Measurements from ENCODE around the gene RHBDF2. TPM values are rescaled to one million over a fixed set of nuclear protein-coding genes. Genes with fewer than 3 reads are reported as not detected.

The RHBDF2 gene
- total RNA-seq, 2 donors from 2014 or later: 91.6 to 153 TPM

- Histone ChIP-seq H3K4me3 (no peak overlapping the region), H3K36me3 (no peaks in the 10 kb centered on the region), H3K27ac (no peak overlapping the region), H3K4me1 (ENCODE audit: control insufficient read depth in 1 of 2, low read depth in 2 of 2) (no peaks in the 10 kb centered on the region), H3K27me3 (replicated peaks; ENCODE audit: insufficient read depth) (no peaks in the 10 kb centered on the region), H3K9me3 (no peaks in the 10 kb centered on the region)
- ATAC-seq (ENCODE audit: insufficient number of reproducible peaks, low FRiP score, low read depth): no peak
- TF ChIP-seq, protein P1, sequence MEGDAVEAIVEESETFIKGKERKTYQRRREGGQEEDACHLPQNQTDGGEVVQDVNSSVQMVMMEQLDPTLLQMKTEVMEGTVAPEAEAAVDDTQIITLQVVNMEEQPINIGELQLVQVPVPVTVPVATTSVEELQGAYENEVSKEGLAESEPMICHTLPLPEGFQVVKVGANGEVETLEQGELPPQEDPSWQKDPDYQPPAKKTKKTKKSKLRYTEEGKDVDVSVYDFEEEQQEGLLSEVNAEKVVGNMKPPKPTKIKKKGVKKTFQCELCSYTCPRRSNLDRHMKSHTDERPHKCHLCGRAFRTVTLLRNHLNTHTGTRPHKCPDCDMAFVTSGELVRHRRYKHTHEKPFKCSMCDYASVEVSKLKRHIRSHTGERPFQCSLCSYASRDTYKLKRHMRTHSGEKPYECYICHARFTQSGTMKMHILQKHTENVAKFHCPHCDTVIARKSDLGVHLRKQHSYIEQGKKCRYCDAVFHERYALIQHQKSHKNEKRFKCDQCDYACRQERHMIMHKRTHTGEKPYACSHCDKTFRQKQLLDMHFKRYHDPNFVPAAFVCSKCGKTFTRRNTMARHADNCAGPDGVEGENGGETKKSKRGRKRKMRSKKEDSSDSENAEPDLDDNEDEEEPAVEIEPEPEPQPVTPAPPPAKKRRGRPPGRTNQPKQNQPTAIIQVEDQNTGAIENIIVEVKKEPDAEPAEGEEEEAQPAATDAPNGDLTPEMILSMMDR (IDR thresholded peaks at IDR 0.05): no peak
- DNase-seq (ENCODE audit: low spot score): no peak
Observed at GRCh38 chr17:76478730-76479514, 22.3 kb downstream of the RHBDF2 start.

DNA sequence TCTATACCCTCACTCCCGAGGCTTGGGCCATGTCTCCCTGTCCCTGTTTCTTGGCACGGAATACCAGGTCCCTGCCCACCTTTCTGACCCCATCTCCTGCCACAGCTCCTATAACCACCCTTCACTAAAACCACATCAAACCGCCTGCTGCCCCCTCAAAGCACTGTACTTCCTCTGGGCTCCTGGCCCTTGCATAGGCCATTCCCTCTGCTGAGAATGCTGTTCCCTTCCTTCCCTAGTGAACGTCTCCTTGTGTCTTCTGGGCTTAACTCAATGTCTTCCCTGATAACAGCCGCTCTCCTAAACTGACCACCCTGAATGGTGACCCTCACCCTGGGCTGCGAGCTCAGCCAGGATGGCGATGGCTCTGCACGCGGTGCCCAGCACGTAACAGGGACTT is 23.1 kb downstream of the RHBDF2 start:
- no peaks in the 10 kb centered on the region for H3K4me1 ChIP-seq (ENCODE audit: control insufficient read depth in 1 of 2, low read depth in 2 of 2)
- no peaks in the 10 kb centered on the region for H3K27me3 ChIP-seq (replicated peaks; ENCODE audit: insufficient read depth)
- H3K9me3 ChIP-seq: no peaks in the 10 kb centered on the region
- DNase-seq (ENCODE audit: low spot score) (no peak), ATAC-seq (ENCODE audit: insufficient number of reproducible peaks, low FRiP score, low read depth) (no peak)
- H3K27ac ChIP-seq: no peak overlapping the region
- no peaks in the 10 kb centered on the region for H3K36me3 ChIP-seq
- no peak overlapping the region for H3K4me3 ChIP-seq
- TF ChIP-seq, protein P1 (IDR thresholded peaks at IDR 0.05): no peak

DNA sequence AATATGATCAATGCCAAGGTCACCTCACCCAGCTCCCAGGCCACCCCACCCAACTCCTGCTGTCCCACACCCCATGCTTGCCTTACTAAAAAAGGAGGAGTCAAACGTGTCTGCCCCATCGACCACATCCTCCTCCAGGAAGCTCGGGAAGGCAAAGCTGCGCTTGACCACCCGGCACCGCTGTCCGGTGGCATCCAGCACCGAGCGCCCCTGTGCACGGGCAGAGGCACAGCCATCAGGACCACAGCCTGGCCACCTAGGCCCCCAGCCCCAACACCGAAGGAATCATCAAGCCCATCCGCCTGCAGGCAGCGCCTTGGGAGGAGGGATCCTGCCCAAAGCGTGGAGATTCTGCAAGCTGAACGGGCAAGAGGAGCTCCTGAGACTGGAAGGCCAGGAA is 23.6 kb downstream of the RHBDF2 start:
- Histone ChIP-seq H3K4me3 (no peak overlapping the region), H3K27me3 (replicated peaks; ENCODE audit: insufficient read depth) (no peaks in the 10 kb centered on the region), H3K4me1 (ENCODE audit: control insufficient read depth in 1 of 2, low read depth in 2 of 2) (no peaks in the 10 kb centered on the region), H3K9me3 (no peaks in the 10 kb centered on the region), H3K36me3 (peaks cover 2% of the 10 kb centered on the region), H3K27ac (no peak overlapping the region)
- ATAC-seq (ENCODE audit: insufficient number of reproducible peaks, low FRiP score, low read depth) (no peak), DNase-seq (ENCODE audit: low spot score) (no peak)
- TF ChIP-seq, protein P1 (IDR thresholded peaks at IDR 0.05): no peak

- DNase-seq (ENCODE audit: low spot score) (no peak), ATAC-seq (ENCODE audit: insufficient number of reproducible peaks, low FRiP score, low read depth) (no peak)
- H3K27me3 ChIP-seq (replicated peaks; ENCODE audit: insufficient read depth): no peaks in the 10 kb centered on the region
- no peaks in the 10 kb centered on the region for H3K4me1 ChIP-seq (ENCODE audit: control insufficient read depth in 1 of 2, low read depth in 2 of 2)
- no peaks in the 10 kb centered on the region for H3K9me3 ChIP-seq
- peaks cover 6% of the 10 kb centered on the region for H3K36me3 ChIP-seq
- H3K4me3 ChIP-seq: no peak overlapping the region
- TF ChIP-seq, protein P1 (IDR thresholded peaks at IDR 0.05): no peak
- no peak overlapping the region for H3K27ac ChIP-seq
Observed at GRCh38 chr17:76476736-76477135, 24.5 kb downstream of the RHBDF2 start.

DNA sequence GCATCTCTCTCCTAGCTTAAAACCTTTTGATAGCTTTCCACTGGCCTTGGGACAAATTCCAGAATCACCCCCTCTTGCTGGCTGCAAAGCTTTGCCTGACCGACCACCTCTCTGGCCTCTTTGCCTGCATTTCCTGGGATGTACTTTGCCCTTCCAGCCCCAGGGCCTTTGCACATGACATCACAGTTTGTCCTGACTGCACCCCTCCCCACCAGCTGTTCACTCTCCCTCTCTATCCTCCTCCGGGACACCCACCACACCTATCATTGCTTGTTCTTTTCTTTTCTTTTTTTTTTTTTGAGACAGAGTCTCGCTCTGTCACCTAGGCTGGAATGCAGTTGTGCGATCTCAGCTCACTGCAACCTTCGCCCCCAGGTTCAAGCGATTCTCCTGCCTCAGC is 25.9 kb downstream of the RHBDF2 start:
- Histone ChIP-seq H3K4me3 (no peak overlapping the region), H3K27ac (no peak overlapping the region), H3K27me3 (replicated peaks; ENCODE audit: insufficient read depth) (no peaks in the 10 kb centered on the region), H3K9me3 (no peaks in the 10 kb centered on the region), H3K4me1 (ENCODE audit: control insufficient read depth in 1 of 2, low read depth in 2 of 2) (no peaks in the 10 kb centered on the region), H3K36me3 (peaks cover 6% of the 10 kb centered on the region)
- no peak for DNase-seq (ENCODE audit: low spot score)
- ATAC-seq (ENCODE audit: insufficient number of reproducible peaks, low FRiP score, low read depth): no peak
- TF ChIP-seq, protein P1 (IDR thresholded peaks at IDR 0.05): no peak

All from thoracic aorta (tissue), 2 donors.